ENCODE results near the gene QRFPR.

DNA sequence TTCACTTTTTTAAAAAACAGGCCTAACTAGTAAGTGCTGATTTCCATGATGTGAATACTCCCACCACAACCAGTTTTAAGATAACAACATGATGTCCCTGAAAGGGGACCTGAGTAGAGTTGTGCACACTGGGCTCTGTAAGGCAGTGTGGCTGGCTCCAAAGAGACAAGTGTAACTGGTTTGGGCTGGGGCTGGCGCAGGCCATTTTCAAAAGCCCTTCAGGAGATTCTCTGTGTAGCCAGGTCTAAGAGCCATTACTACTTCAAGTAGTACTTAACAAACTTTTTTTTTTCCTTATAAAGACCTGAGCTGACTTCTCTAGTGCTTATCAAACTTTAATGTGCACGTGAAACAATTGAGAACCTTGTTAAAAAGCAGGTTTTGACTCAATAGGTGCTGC, 4.3 kb downstream of the QRFPR start:
- no peak for TF ChIP-seq POLR2A (IDR thresholded peaks at IDR 0.05)
- TF ChIP-seq, protein P1, sequence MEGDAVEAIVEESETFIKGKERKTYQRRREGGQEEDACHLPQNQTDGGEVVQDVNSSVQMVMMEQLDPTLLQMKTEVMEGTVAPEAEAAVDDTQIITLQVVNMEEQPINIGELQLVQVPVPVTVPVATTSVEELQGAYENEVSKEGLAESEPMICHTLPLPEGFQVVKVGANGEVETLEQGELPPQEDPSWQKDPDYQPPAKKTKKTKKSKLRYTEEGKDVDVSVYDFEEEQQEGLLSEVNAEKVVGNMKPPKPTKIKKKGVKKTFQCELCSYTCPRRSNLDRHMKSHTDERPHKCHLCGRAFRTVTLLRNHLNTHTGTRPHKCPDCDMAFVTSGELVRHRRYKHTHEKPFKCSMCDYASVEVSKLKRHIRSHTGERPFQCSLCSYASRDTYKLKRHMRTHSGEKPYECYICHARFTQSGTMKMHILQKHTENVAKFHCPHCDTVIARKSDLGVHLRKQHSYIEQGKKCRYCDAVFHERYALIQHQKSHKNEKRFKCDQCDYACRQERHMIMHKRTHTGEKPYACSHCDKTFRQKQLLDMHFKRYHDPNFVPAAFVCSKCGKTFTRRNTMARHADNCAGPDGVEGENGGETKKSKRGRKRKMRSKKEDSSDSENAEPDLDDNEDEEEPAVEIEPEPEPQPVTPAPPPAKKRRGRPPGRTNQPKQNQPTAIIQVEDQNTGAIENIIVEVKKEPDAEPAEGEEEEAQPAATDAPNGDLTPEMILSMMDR (IDR thresholded peaks at IDR 0.05), result no peak
